Measurements from ENCODE around the gene ORMDL3.
"Not testable (repeated sequence)": the region's sequence is repeated elsewhere in the genome, so short reads cannot be mapped to it uniquely, and the experiment has no call there.

ORMDL3 gene

DNA sequence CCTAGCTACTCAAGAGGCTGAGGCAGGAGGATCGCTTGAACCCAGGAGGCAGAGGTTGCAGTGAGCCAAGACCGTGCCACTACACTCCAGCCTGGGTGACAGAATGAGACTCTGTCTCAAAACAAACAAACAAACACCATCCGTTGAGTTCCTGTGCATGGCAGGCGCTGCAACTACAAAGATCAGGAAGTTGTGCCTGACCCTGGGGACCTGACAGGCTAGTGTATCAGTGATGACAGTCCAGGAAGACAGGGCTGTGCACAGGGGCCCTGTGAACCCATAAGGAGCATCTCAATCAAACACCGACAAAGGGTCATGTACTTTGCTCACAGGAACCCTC lies 21.1 kb upstream of the ORMDL3 start:
- DNase-seq: not testable (repeated sequence)

- no peak for DNase-seq
Observed at GRCh38 chr17:39946551-39947330, 19.3 kb upstream of the ORMDL3 start.

- DNase-seq: no peak
Observed at GRCh38 chr17:39944393-39944711, 17.0 kb upstream of the ORMDL3 start.

GRCh38 chr17:39943702-39944392 lies 16.4 kb upstream of the ORMDL3 start:
- no peak for DNase-seq

DNA sequence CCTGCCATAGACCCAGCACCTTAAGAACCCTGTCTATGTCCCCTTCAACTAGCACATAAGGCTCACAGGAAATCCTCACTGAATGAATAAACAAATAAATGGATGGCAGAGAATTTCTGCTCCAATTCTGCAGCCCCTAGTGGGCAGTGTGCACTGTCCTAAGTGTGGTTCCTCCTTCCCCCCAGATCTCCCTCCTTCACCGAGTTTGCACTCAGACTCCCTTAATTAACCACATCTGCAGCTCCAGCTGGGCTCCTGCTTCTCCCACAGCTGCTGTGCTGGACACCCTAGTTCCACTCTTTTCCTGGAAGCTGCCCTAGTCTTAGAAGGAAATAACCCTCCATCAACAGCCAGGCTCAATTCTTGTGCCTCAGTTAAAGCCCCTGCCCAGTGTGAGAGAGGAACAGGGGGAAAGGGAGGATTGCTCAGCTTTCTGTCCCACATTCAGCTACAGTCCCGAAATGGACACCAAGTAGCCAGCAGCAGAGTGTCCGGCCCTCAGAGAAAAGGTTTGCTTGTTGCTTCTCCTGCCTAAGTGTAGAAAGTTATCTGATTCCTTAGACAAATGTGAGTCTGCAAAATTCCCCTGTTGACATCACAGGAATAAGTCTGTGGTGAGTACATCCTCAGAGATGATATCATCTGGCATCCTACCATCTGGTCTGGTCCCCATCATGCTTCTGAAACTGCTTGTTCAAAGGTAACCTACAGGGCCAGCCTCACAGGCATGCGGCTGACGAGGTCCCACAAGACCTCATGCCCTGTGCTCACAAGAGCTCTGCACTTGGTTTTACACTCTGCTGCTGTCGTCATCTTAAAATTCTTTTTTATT lies 12.4 kb upstream of the ORMDL3 start:
- DNase-seq: no peak

- DNase-seq: no peak
Observed at GRCh38 chr17:39939106-39939505, 11.7 kb upstream of the ORMDL3 start.

GRCh38 chr17:39938140-39938869 lies 10.9 kb upstream of the ORMDL3 start:
- DNase-seq: no peak

DNA sequence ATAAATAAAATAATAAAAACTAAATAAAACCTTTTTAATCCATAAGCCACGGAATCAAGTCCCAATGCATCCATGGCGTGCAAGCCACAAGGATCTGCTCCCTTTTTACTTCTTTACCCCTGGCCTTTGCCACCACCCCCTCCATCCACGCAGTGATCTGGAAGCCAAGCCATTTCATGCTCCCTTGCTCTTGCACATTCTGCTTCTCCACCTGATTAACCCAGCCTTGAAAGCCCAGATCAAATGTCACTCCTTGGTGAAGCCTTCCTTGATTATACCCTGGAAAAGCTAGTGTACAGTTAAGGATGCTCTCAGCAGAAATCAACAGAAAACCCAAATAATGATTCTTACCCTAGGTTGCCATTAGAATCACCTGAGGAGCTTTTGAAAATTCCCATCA lies 10.0 kb upstream of the ORMDL3 start:
- DNase-seq: no peak

- no peak for DNase-seq
Observed at GRCh38 chr17:39935909-39936308, 8.5 kb upstream of the ORMDL3 start.

DNA sequence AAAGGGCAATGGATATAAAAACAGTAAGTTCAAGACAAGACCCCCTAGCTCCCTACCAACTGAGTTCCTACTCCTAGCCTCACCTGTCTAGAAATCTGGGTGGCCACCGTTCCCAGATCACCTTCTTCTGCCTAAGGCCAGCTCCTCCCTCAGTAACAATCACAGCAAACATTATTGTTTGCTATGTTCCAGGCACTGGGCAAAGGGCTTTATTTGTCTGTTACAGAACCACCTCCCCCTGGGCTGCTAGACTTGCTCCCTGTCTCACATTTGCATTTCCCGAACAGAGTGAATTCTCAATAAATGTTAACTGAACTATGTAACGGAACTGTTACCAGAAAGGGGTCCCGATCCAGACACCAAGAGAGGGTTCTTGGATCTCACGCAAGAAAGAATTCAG lies 6.9 kb upstream of the ORMDL3 start:
- no peak for DNase-seq

DNA sequence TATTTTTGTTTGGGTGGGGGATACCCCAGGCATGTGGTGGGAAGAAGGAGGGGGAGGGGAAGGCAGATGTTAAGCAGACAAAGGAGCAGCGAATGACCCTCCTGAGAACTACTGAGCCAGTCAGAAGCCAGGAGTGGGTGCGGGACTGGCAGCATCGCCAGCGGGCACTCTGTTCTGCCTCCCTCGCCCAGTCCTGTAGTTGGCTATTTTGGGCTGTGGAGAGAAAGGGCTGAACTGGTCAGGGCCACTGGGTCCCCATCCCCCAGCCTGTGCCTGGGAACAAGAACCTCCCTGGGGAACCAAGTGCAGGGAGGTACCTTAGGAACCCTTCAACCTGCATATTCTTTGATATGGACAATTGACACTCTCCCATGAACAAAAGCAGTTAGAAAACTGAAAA lies 6.5 kb upstream of the ORMDL3 start:
- no peak for DNase-seq

GRCh38 chr17:39929646-39930407 lies 2.4 kb upstream of the ORMDL3 start:
- no peak for DNase-seq

DNA sequence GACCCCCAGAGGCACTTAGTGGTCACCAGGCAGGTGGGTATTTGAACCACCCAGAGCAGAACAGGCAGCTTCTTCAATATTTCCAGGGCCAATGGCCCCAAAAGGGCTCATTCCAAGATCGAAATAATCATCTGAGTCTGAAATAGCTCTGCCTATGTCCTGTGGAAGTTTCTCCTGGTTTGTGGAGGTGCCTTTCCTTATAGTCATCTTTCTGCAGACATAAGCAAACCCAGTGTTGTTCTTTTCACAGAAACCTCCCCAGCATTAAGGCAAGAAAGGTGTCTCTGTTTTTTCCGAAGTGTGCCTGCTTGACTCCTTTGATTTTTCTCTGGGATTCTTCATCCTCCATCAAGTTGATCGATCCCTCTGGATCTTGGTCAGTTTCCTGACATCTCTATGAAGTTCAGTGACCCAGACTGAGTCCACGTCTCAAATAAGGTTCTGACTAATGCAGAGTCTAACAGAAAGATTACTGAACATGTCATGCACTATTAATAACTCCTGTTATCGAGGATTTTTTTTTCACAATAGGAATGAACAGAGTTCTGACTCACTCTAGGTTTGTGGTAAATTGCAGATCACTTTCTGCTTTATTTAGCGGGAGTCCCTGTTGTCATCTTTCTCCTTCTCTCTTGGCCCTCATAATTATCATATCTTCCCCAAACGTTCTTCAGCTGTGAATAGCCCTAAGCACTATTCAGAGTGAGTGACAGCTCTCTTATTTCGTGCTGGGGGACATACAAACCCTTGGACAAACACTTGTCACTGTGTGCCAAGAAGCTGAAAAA lies 1.7 kb upstream of the ORMDL3 start:
- no peak for DNase-seq

- no peak for DNase-seq
Observed at GRCh38 chr17:39927929-39928857, 792 bp upstream of the ORMDL3 start.

DNA sequence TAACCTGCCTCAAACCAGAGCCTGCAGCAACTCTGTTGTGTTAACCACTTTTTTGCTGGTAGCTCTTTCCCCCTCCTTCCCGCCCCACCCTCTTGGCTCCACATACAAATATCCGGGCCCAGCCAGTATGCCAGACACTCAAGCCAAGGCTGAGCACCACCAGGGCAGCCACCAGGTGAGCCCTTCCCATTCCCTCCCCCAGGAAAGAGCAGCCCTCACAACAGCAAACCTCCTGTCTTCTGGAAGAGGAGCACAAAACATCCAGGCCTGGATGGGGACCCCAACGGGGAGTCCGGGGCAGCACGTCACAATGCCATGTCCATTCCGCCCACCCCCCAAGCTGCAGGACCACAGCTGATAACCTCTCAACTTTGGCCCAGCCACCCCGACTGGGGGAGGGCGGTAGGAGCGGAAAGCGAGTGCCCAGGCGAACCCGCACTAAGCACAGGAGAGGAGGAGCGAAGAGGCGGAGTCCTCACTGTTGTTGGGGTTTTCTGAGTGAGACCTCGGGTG lies 757 bp downstream of the ORMDL3 start:
- DNase-seq: no peak

DNA sequence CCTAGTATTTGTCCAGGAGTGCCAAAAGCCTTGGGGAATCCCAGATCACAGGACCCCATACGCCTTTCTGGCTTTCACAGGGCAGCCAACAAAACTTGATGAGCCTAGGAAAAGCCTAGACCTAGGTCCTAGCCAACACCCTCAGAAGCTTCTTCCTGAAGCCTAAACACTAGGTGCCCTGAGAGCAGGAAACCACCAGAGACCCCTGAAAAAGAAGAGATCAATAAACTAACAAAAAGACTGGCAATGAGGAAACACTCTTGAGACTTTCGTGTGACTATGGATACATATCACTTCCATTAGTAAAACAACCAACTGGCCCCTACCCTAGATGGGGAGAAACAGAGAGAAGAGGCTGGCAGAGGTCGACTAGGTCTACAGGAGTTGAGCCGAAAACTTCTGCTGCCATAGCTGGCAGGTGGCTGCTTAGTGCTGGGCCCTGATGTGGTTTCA lies 1.2 kb downstream of the ORMDL3 start:
- no peak for DNase-seq

GRCh38 chr17:39925282-39926134 lies 1.9 kb downstream of the ORMDL3 start:
- DNase-seq: no peak

DNA sequence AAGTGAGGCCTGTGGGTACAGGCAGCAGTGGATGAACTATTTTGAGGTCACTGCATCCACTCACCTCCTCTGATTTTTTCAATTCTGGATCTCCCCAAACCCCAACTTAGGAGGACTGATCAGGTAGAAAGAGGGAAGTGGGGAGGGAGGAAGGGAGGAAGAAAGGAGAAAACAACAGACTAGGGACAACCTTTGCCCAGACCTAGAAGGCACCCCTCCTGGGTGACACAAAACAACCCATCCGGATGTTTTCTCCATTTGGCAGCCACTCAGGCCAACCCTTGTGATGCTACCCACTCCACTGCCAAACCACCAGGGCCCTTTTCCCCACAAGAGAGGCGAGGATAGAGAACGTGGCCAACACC lies 2.7 kb downstream of the ORMDL3 start:
- no peak for DNase-seq
